ENCODE results near the gene APPBP2. TPM values are rescaled to one million over a fixed set of nuclear protein-coding genes. Genes with fewer than 3 reads are reported as not detected.
"Not testable (repeated sequence)": the region's sequence is repeated elsewhere in the genome, so short reads cannot be mapped to it uniquely, and the experiment has no call there.

Gene APPBP2
- polyA plus RNA-seq, 1 donor: 31.0 TPM

DNA sequence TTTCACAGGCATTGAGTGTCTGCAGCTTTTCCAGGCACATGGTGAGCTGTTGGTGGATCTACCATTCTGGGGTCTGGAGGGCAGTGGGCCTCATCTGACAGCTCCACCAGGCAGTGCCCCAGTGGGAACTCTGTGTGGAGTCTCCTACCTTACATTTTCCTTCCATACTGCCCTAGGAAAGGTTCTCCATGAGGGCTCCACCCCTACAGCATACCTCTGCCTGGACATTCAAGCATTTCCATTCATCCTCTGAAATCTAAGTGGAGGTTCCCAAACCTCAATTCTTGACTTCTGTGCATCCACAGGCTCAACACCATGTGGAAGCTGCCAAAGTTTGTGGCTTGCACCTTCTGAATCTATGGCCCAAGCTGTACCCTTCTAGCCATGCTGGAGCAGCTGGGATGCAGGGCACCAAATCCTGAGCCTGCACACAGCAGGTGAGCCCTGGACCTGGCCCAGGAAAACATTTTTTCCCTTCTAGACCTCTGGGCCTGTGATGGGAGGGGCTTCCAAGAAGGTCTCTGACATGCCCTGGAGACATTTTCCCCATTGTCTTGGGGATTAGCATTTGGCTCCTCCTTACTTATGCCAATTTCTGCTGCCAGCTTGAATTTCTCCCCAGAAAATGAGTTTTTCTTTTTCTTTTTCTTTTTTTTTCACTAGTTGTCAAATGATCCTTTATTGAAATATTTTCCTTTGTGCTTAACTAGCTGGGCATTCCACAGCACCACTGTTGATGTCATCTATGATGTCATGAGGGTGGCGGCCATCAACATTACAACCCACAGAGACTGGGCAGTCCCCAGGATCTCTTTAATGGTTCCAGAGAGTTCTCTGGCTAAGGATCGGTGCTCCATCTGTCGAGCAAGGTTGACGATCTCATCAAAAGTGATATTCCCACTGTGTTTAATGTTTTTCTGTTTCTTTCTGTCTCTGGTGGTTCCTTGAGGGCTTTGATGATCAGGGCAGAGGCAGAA is 92.7 kb downstream of the APPBP2 start:
- DNase-seq: not testable (repeated sequence)

GRCh38 chr17:60430561-60430960 is 95.5 kb downstream of the APPBP2 start:
- not testable (repeated sequence) for DNase-seq

- not testable (repeated sequence) for DNase-seq
Observed at GRCh38 chr17:60428491-60428890, 97.6 kb downstream of the APPBP2 start.

DNA sequence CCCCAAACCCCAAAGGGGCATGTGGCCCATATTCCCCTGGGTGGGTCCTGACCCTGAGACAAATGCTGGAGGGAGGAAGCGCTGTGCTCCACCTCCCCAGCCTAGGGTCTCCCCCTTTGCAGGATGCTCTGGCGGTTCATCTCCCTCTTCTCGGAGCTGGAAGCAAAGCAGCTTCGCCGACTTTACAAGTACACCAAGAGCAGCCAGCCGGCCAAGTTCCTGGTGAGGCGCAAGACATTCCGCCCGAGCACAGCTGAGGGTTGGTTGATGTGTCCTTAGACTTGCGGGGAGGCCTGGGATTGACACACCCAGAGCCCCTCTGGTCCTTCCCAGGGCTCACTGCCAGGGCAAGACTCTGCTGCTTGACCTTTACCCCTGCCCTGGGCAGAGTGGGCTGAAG is 99.4 kb downstream of the APPBP2 start:
- DNase-seq: no peak

- no peak for DNase-seq
Observed at GRCh38 chr17:60425626-60426025, 100.4 kb downstream of the APPBP2 start.

DNA sequence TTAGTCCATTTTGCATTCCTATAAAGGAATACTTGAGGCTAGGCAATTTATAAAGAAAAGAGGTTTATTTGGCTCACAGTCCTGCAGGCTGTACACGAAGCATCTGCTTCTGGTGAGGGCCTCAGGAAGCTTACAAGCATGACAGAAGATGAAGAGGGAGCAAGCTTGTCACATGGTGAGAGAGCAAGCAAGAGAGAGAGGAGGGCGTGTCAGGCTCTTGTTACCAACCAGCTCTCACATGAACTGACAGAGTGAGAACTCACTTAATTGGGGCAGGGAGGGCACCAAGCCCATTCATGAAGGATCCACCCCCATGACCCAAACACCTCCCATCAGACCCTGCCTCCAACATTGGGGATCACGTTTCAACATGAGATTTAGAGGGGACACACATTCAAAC is 102.2 kb downstream of the APPBP2 start:
- no peak for DNase-seq

DNA sequence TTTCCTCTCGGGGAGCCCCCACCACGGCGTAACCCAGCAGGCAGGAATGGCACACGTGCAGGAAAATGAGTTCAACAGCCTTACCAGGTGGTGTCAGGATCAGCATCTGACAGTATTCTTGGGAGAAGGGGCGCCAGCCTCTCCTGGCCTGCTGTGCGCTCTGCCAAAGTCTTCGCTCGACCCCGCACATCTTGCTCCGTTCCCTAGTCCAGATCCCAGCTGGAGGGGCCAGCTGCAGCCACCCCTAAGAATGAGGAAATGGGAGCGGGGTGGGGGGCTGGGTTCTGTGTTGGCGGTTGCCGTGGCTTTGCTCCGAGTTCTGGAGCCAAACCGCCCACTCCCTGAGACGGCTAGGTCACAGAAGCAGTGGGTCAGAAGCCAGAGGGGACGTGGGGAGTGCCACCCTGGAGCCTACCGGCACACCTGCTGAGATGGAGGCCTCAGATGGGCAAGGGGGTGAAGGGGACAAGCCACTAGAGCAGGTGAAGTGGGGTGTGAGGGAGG is 103.8 kb downstream of the APPBP2 start, which contains the start of gene CHCT1:
CHCT1 (plus strand) TSS at position 328 of the 504 bp plus-strand sequence; CDS start at position 432, 104 bp downstream.
- no peak for DNase-seq

DNA sequence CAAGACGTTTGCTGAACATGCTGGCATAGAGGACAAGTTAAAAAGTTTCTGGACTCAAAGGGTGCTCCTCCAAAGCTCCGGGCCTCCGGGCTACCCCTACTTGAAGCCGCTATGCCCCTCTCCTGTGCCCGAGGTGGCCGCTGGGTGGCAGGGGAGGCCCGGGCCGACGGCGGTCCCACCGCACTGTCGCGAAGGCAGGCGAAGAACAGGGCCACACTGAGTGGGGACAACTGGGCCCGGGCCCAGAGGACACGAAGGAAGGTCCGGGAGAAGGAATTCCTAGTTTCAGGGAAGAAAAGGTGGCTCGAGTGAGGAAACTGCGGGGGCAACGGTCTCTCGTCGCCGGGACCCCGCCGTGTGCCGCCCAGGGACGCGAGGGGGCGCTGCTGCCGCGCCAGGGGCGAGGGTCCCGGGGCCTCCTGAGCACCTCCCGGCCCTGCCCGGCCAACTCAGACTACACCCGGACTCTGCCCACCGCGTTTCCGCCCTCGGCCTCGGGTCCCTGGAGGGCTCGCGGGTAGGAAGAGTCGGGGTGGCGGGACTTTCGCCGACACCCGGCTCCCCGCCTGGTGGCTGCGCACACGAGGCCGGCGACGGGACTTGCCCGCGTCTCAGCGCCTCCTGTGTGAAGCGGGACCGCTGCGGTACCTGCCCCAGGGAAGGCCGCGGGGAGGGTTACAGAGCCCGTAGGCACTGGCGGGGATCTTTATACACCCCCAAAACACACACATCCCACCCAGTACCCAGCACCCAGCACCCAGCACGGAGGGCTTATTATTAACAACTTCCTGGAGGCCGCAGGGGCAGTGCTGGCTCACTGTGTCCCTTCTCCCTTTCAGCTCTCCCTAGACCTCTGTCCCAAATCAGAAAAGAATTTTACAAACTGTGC is 104.5 kb downstream of the APPBP2 start:
- peak; percentile 67 for DNase-seq

DNA sequence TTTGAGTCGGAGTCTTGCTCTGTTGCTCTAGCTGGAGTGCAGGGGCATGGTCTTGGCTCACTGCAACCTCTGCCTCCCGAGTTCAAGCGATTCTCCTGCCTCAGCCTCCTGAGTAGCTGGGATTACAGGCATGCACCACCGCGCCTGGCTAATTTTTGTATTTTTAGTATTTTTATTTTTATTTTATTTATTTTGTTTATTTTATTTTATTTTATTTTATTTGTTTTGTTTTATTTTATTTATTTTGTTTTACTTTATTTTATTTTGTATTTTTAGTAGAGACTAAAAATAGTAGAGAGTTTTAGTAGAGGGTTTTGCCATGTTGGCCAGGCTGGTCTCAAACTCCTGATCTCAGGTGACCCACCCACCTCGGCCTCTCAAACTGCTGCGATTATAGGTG is 106.2 kb downstream of the APPBP2 start:
- DNase-seq: not testable (repeated sequence)

DNA sequence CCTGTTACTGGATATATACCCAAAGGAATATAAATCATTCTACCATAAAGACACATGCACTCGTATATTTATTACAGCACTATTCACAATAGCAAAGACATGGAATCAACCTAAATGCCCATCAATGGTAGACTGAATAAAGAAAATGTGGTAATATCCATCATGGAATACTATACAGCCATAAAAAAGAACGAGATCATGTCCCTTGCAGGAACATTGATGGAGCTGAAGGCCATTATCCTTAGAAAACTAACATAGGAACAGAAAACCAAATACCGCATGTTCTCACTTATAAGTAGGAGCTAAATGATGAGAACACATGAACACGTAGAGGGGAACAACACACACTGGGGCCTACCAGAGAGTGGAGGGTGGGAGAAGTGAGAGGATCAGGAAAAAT is 107.0 kb downstream of the APPBP2 start:
- not testable (repeated sequence) for DNase-seq

DNA sequence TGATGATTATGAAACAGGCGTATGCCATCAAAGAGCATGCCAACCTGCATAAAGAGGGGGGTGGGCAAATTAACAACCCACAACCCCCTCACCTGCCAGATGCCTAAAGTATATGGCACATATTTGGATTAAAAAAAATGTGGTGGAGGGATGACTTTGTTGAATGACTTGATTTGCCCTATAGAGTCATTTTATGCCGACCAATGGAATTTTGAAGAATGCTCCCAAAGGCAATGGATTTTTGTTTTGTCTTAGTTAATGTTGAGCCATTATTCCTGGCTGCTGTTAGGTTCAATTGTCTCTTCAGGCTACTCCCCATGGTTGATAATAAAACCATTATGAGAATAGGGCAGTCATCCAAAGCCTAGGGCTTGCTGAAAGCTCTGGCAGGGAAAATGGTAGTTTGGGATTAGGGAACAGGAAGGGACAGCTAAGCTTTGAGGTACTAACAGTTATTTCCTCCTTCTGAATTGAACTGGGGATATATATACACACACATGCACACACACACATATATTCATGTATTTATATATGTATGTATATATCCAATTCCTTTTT is 109.6 kb downstream of the APPBP2 start:
- DNase-seq: no peak

DNA sequence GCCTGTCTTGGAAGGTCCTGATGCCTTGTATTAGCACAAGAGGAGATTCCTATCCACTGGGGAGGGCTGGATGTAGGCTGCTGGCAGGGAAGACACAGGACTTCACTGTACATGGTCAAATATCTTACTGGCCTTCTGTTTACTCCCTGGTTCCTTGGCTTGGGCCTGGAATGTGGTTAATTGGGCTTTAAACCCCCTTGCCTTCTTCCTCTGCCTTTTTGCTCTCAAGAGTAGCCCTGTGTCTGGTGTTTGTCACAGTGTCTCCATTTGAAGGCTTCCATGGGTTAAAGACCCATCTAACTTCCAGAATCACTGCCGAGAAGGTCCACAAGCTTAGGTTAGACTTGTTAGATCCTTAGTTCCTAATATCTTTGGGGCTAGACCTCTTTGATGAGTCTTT is 110.9 kb downstream of the APPBP2 start:
- no peak for DNase-seq

DNA sequence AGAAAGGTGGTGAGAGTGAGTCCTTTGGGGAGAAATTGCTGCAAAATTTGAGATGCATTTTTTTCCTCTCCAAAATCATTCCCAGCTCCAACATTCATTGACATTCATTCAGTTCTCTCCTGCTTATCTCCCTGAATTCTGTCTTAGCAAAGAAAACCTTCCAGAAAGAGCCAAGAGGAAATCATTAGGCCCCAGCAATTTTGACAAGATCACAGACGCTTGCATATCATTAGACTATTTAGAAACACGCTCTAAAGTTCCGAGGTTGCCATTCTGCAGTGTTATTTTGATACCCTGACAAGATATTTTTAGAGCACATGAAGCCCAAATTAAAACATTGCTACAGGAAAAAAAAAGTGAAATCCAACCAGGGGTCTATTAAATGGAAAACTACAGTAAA is 113.3 kb downstream of the APPBP2 start:
- no peak for DNase-seq

GRCh38 chr17:60410001-60410400 is 116.0 kb downstream of the APPBP2 start:
- no peak for DNase-seq

- DNase-seq: no peak
Observed at GRCh38 chr17:60406887-60407286, 119.2 kb downstream of the APPBP2 start.

GRCh38 chr17:60403962-60404361 is 122.1 kb downstream of the APPBP2 start:
- no peak for DNase-seq

- no peak for DNase-seq
Observed at GRCh38 chr17:60403523-60403810, 122.6 kb downstream of the APPBP2 start.

- DNase-seq: no peak
Observed at GRCh38 chr17:60401819-60402218, 124.2 kb downstream of the APPBP2 start.

DNA sequence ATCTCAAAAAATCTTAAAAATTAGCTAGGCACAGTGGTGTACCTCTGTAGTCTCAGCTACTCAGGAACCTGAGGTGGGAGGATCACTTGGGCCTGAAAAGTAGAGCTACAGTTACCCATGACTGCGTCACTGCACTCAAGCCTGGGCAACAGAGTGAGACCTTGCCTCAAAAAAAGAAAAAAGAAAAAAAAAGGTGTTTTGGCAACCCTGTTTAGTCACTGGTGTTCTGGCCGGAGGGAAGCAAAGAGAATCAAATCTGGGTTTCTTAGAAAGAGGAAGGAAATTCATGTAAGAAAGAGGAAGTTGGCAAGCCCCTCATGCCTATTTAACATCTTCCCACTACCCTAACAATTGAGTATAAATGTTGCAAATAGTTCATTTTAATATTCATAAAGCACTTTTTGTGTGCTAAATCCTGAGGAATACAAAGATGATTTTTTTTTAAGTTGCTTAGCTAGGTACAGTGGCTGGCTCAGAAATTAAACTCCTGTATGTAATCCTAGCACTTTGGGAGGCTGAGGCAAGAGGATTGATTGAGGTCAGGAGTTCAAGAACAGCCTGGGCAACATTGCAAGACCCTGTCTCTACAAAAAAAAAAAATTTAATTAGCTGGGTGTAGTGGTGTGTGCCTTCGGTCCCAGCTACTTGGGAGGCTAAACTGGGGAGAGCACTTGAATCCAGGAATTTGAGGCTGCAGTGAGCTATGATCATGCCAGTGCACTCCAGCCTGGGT is 127.6 kb downstream of the APPBP2 start:
- no peak for DNase-seq

GRCh38 chr17:60396412-60396811 is 129.6 kb downstream of the APPBP2 start:
- DNase-seq: no peak

DNA sequence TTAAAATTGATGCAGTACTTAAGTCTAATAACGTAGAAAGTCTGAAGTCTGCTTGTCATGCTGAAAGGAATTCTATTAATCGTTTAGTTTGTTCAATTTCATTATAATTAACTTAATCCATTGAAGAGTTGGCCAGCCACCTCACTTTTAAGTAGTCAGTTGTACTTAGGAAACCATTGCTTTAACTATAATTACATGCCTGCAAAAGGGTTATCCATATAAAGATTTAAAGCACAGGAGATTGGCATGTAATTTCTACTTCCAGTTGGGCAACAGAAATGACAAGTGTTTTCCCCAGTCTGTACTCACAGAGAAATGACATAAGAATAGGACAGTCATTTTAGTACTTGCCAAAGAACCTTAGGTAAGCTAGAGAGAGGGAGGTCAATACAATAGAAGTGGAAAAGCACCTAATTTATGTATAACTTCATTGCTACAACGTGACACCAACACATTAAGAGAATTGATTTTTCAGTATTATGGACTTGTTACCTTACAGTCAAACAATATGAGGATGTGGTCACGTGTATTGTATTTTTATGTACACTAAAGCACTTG is 130.5 kb downstream of the APPBP2 start:
- DNase-seq: no peak

Data from hindlimb muscle (tissue), 1 donor.